ENCODE results near the gene CCDC159.
A peak's percentile ranks its signal among the peaks of the same experiment; 100 is the strongest.

Gene CCDC159

DNA sequence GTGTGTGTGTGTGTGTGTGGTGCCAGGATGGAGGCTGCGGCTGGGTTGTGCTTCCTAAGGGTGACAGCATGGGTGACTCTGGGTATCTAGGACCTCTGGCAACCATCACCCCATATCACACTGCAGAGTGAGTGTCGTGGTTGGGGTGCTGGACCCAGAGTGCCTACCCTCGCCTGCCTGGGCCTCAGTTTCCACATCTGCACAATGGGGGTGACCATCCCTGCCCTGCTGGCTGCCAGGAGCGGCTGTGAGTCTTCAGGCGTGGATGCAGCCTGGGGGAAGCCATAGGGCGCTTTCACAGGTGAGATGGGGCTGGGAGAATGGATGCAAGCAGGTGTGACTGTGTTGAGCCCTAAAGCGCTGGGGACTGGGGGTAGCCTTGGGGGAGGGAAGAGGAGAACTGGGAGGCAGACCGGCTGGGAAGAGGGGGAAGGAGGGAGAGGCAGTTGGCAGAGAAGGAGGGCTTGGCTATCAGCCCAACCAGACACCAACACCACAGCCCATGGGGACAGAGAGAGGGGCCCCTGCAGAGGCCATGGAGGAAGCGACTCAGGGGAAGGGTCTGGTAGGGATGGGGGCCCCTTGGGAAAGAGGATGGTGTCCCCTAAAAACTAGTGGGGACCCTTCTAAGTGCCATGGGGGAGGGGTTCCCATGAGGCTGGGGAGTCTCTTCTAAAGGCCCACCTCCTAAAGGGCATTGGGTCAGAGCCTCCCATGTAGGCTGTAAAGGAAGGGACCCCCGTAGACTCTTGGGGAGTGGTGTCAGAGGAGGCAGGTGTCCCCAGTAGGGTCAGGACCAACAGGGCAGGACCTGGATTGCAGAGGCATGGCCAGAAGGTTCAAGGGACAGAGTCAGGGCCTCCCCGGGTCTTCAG, 10.6 kb downstream of the CCDC159 start:
- Histone ChIP-seq H3K4me3 (ENCODE audit: severe bottlenecking) (no peak overlapping the region), H3K27ac (ENCODE audit: poor library complexity, severe bottlenecking) (no peak overlapping the region), H3K27me3 (ENCODE audit: insufficient read depth, poor library complexity, severe bottlenecking) (no peaks in the 10 kb centered on the region), H3K9me3 (ENCODE audit: severe bottlenecking) (no peaks in the 10 kb centered on the region), H3K4me1 (ENCODE audit: insufficient read depth, poor library complexity, severe bottlenecking) (no peaks in the 10 kb centered on the region), H3K36me3 (ENCODE audit: low read depth) (no peaks in the 10 kb centered on the region; the same call in 1 of the 2 replicates)
- TF ChIP-seq, protein P1, sequence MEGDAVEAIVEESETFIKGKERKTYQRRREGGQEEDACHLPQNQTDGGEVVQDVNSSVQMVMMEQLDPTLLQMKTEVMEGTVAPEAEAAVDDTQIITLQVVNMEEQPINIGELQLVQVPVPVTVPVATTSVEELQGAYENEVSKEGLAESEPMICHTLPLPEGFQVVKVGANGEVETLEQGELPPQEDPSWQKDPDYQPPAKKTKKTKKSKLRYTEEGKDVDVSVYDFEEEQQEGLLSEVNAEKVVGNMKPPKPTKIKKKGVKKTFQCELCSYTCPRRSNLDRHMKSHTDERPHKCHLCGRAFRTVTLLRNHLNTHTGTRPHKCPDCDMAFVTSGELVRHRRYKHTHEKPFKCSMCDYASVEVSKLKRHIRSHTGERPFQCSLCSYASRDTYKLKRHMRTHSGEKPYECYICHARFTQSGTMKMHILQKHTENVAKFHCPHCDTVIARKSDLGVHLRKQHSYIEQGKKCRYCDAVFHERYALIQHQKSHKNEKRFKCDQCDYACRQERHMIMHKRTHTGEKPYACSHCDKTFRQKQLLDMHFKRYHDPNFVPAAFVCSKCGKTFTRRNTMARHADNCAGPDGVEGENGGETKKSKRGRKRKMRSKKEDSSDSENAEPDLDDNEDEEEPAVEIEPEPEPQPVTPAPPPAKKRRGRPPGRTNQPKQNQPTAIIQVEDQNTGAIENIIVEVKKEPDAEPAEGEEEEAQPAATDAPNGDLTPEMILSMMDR (IDR thresholded peaks at IDR 0.05; ENCODE audit: poor library complexity, severe bottlenecking), result no peak
- ATAC-seq (ENCODE audit: low read depth) (no peak), DNase-seq (ENCODE audit: low spot score) (no peak)

DNA sequence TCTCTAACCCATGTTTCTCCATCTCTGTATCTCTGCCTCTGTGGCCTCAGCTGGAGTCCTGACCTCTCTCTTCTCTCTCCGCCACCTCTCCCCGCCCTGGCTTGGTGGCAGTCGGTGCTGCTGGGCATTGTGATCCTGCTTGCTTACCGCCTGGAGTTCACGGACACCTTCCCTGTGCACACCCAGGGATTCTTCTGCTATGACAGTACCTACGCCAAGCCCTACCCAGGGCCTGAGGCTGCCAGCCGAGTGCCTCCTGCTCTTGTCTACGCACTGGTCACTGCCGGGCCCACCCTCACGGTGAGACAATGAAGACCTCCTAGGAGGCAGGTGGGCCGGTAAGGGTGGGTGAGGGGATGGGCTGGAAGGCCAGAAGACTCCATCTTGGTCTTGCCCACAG, 13.1 kb downstream of the CCDC159 start:
- DNase-seq (ENCODE audit: low spot score), result no peak
- H3K36me3 ChIP-seq (ENCODE audit: low read depth), result no peaks in the 10 kb centered on the region; the same call in 1 of the 2 replicates

DNA sequence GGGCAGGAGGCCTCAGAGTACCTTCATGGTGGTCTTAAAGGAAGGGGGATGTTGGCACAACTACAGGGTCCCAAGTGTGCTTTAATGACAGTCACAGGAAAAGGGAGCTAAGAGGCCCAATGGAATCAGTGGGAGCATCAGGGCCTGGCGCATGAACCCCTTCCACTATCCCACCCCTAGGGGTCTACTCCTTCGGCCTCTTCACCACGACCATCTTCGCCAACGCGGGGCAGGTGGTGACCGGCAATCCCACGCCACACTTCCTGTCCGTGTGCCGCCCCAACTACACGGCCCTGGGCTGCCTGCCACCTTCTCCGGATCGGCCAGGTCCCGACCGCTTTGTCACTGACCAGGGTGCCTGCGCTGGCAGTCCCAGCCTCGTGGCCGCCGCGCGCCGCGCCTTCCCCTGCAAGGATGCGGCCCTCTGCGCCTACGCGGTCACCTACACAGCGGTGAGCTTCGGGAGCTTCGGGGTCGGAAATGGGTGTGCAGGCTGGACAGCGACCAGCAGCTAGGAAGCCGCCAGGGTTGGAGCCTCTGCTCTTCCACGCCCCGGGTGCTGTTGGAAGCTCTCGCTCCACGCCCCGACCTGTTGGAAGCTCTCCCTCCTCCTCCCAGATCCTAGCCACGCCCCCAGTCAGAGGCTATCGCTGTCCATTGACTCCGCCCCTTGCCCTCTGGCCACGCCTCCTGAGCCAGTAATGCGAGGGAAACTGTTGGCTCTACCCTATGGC, 14.9 kb downstream of the CCDC159 start:
- Histone ChIP-seq H3K27me3 (ENCODE audit: insufficient read depth, poor library complexity, severe bottlenecking) (no peaks in the 10 kb centered on the region), H3K4me3 (ENCODE audit: severe bottlenecking) (no peak overlapping the region), H3K36me3 (ENCODE audit: low read depth) (no peaks in the 10 kb centered on the region; the same call in none of the 2 replicates), H3K4me1 (ENCODE audit: insufficient read depth, poor library complexity, severe bottlenecking) (no peaks in the 10 kb centered on the region), H3K9me3 (ENCODE audit: severe bottlenecking) (no peaks in the 10 kb centered on the region), H3K27ac (ENCODE audit: poor library complexity, severe bottlenecking) (no peak overlapping the region)
- ATAC-seq (ENCODE audit: low read depth) (peak; percentile 29; the same call in 1 of the 3 replicates), DNase-seq (ENCODE audit: low spot score) (no peak)
- TF ChIP-seq, protein P1 (IDR thresholded peaks at IDR 0.05; ENCODE audit: poor library complexity, severe bottlenecking), result no peak

More for the DNA sequence above, 13.1 kb downstream of the CCDC159 start:
- no peak for ATAC-seq (ENCODE audit: low read depth)
- Histone ChIP-seq H3K4me3 (ENCODE audit: severe bottlenecking) (no peak overlapping the region), H3K27ac (ENCODE audit: poor library complexity, severe bottlenecking) (no peak overlapping the region), H3K9me3 (ENCODE audit: severe bottlenecking) (no peaks in the 10 kb centered on the region), H3K4me1 (ENCODE audit: insufficient read depth, poor library complexity, severe bottlenecking) (no peaks in the 10 kb centered on the region), H3K27me3 (ENCODE audit: insufficient read depth, poor library complexity, severe bottlenecking) (no peaks in the 10 kb centered on the region)
- TF ChIP-seq, protein P1 (IDR thresholded peaks at IDR 0.05; ENCODE audit: poor library complexity, severe bottlenecking), result no peak

DNA sequence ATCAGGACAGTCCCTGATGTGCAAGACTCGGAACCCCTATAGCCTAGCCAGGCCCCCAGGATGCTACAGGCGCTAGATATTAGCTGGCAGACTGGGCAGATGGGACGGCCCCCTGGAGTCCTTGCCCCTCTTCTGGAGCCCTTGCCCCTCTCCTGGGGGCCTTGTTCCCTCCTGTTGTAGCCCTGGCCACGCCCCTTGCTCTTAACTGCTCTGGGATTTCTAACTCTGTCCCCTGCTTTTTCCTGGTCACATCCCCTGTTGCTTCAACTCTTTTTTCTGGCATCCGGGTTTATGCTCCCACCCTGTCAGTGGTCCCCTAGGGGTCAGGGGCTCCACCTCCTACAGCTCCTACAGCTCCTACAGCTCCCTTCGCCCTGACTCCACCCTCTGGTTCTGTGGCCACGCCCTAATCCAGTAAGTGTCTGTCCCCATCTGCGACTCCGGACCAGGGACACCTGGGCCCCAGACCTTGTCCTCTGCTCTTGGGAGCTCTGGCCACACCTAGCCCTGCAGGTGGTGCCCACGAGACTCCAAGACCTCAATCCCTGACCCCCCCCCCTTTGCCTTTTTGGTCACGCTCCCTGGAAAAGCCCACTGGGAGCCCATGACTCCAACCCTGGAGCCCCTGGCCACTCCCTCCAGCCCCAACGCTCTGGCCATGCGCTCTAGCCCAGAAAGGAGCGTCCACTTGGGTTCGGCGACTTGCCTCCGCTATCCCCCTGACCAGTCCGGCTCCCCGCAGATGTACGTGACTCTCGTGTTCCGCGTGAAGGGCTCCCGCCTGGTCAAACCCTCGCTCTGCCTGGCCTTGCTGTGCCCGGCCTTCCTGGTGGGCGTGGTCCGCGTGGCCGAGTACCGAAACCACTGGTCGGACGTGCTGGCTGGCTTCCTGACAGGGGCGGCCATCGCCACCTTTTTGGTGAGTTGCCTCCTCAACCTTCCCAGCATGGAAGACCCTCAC, 15.7 kb downstream of the CCDC159 start:
- TF ChIP-seq, protein P1 (IDR thresholded peaks at IDR 0.05; ENCODE audit: poor library complexity, severe bottlenecking), result no peak
- no peak for DNase-seq (ENCODE audit: low spot score)
- no peak overlapping the region for H3K27ac ChIP-seq (ENCODE audit: poor library complexity, severe bottlenecking)
- no peaks in the 10 kb centered on the region for H3K4me1 ChIP-seq (ENCODE audit: insufficient read depth, poor library complexity, severe bottlenecking)
- ATAC-seq (ENCODE audit: low read depth), result no peak
- H3K27me3 ChIP-seq (ENCODE audit: insufficient read depth, poor library complexity, severe bottlenecking), result no peaks in the 10 kb centered on the region
- no peak overlapping the region for H3K4me3 ChIP-seq (ENCODE audit: severe bottlenecking)
- no peaks in the 10 kb centered on the region for H3K9me3 ChIP-seq (ENCODE audit: severe bottlenecking)
- no peaks in the 10 kb centered on the region; the same call in none of the 2 replicates for H3K36me3 ChIP-seq (ENCODE audit: low read depth)

All from RWPE2 (cell line).